ENCODE data around the gene MAML2. TPM values are rescaled to one million over a fixed set of nuclear protein-coding genes. Genes with fewer than 3 reads are reported as not detected.
"Not testable (repeated sequence)": the region's sequence is repeated elsewhere in the genome, so short reads cannot be mapped to it uniquely, and the experiment has no call there.

The MAML2 gene
- total RNA-seq, 1 donor from 2014 or later, result 4.5 TPM

DNA sequence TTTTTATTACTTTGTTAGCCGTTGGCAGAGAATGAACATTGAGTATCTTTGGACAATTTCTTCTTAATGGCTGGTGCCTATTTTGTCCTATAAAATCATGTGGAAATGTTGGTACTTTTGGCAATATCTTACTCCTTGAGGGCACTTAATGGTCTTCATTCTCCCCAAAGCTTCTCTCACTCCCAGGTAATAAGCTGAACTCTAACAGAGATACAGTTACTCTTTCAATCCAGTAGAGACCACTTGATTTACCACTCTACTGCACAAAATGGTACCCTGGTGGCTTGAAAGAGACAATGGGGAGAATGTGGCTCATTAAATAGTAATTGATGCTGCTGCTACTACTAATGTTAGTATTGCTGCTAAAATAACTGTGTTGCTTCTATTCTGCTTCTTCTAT is 53.0 kb downstream of the MAML2 start:
- no peak for ATAC-seq

DNA sequence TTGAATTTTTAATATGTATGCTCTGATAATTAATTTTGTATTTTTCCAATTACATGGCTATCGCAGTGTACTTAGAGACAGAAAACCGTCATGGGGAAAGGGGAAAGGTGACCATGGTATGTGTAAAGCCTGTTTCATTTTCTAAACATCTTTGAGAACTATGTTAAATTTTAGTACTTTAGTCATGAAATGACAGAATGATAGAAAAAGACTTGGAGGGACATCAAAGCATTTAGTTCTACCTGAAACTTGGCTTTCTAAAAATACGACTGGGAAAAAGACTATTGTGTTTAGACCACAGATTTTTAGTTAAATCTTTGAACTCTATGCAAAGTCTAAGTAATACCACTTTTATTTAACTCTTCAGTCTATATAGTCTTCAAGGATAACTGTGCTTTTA is 54.1 kb downstream of the MAML2 start:
- ATAC-seq, result no peak

DNA sequence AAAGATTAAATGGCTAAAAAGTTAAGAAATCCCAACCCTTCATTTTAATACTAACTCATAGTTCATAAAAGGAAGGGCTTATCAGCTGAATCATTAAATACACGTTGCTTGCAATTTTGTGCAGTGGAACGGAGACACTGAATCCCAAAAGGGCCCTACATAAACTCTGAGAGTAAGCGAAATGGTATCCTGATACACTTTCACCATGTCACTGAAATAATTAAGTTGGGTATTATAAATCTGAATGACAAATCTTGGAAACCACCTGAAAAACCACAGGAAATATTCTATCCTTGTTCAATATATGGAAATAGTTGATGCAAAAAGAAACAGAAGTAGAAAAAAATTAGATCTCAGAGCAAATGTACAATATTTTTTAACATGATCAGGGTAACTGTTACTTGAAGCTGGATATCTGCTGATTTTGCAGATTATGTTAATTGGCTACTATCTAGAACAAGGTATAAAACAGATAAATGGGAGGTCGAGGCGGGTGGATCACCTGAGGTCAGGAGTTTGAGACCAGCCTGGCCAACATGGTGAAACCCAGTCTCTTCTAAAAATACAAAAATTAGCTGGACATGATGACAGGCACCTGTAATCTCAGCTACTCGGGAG is 55.1 kb downstream of the MAML2 start:
- no peak for ATAC-seq

DNA sequence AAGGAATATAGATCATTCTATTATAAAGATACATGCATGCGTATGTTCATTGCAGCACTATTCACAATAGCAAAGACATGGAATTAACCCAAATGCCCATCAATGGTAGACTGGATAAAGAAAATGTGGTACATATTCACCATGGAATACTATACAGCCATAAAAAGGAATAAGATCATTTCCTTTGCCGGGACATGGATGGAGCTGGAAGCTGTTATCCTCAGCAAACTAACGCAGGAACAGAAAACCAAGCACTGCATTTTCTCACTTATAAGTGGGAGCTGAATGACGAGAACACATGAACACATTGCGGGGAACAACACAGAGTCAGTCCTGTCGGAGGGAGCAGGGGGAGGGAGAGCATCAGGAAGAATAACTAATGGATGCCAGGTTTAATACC is 57.0 kb downstream of the MAML2 start:
- not testable (repeated sequence) for ATAC-seq

DNA sequence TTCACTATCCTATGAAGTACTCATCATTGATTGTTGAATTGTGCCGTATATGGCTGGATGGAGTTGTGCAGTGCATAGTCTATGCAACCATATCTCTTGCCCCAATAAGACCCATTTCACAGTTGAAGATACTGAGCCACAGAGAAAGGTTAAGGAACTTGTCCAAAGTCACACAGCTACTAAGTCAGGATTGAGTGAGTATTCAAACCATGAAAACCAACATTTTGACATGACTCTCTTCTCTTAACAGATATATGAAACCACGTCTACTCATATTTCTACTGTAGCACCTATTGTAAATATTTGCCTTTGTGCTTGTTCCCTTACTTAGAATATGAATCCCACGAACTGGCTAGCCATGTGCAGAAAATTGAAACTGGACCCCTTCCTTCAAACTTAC is 58.1 kb downstream of the MAML2 start:
- ATAC-seq, result no peak

DNA sequence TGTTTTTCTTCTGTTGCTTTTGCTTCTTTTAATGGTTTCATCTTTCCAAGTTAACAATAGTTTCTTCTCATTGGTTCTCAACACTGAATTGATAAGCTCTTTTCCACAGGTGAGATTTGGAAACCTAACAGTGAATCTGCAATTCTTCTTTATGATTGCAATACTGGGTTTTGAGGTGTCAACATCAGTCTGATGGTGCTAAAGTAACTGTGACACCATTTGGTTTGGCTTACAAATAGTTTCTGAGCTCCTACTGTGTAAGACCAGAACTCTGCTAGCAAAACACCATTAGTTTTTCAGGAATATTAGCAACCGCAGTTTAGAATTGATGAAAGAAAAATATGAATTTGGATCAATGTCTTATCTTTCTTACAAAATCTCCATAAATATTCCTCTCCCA is 58.6 kb downstream of the MAML2 start:
- ATAC-seq, result no peak

DNA sequence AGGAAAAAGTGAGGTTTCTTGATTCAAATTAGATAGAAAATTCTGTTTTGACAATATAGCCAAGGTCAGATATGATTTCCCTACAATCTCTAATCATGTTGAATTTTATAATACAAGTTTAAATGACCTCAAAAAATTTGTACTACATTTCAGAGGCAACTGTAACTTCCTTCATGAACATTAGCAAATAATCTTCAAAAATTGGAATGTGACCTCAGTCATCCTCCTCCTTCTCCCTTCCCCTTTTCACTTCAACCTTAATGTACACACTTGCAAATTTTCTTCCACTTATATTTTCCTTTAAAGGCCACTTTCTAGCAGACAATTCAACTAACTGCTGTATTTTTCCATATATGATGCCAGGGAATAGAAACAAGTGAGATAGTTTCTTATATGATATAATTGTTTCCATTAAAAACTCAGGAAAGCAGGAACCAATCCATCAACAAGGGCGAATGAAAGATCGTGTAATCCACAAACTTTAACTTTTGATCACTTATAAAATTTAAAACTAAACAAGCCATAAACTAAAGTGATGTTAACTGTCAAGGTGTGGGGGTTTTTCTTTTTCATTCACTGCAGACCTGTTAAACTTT is 60.3 kb downstream of the MAML2 start:
- ATAC-seq, result no peak

DNA sequence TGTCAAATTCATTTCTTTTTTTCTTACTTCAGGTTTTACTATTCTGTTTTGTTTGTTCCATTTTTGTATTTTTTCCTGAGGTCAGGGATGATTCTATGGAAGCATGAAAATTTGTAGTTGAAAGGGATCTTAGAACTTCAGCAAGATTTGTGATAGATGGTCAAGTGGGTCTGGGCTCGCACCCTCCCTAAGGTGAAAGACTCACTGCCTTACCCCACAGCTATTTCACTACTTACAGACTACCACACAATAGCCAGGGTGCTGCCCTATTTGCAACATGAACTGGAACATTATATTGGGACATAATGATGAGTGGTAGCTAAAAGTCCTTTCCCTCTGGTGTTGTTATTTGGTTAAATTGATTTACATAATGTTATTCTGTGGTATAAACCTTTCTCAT is 62.6 kb downstream of the MAML2 start:
- no peak for ATAC-seq

DNA sequence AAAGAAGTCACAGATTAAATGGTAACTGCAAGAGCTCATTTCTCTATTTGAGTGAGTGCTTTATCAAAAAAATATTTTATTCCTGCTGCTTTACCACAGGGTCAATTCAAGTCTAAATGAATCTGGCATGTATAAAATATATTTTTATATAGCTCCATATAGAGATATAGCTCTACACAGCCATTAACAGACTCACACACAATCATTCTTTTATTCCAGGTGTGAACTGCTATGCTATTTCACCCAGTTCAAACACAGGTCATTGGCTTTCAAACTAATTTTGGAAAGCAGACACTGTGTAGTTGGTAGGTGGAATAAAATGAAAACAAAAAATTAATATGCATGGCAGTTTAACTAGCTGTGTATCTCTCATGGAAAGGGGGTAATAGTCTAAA is 63.1 kb downstream of the MAML2 start:
- ATAC-seq, result no peak

DNA sequence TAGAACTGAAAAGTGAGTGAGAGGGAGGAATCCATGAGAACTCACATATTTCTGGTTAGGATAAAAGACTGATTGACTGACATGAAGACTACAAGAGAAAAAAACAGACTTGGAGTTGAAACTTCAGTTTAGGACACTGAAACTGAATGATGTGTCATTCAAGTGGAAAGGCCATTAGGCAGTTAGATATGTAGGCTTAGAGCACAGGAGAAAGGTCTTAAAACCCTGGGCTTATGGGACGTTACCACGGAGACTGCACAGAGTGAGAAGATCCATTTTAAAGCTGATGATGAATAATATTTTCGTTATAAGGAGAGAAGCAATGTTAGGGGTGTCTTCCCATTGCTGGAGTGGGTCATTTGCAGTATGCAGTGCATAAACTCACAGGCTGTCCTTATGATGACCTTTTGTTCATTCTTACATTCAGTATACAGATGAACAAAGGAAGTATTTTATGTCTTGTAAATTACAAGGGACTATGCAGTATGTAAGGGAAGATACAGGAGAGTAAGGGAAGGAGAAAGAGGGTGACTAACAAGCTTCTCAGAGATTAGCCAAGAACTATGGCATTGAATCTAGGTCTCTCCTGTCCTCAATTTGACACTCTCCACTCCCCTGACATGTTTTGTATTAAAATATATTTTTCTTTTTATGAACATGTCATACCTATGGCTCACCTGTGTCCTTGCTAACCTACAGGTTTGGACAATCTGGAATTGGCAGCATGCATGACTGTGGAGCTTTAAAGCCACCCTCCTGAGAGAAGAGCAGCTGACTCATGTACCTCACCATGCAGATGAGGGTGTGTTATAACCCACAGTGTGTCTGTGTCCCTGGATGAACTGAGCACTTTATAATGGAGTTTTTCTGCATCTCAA is 63.7 kb downstream of the MAML2 start:
- peak; percentile 98 for ATAC-seq

DNA sequence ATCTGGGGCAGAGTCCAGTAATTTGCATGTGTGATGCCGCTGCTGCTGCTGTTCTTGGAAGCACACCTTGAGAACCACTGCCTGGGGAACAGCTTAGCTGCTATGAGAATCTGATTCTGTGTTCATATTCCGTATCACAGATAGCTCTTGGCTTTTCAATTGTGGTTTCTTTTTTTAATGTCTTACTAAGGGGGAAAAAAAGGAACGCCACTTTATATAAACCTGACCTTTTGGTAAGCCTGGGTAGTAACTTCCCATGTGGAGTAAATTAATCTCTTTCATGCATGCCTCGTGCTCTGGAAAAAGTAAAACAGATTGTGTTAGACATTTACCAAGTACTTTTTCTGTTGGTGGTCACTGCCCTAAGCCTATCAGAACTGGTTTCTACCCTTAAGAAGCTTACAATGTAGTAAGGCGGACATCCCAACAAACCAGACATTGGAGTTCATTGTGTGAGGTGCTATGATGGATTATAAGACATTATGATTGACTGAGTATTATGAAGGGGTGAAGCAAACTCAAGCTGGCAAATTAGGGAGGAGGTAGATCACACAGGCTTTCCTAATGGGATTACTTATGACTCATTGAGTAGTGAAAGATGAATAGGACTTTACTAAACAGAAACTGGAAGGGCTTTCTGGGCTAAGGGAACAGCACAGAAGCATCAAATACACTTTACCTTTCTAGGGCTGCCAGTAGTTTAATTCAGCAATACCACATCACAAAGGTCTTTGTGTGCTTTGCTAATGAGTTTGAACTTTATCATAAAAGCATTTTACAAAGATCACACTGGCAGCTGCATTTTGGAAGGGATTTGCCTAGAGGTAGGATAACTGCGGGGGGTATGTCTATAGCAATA is 64.7 kb downstream of the MAML2 start:
- peak; percentile 82 for ATAC-seq

DNA sequence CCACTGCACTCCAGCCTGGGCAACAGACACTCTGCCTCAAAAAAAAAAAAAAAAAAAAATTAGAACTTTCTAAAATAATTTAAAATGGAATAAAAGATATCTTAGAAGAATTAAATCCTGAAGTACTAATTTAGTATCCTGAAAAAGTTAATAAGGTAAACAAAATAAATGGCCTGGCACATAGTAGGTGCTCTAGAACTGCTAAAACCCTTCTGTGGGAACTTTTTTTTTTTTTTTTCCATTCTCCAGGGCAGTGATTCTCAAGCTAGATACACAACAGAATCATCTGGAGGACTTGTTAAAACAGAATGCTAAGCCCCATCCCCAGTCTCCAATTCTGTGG is 65.3 kb downstream of the MAML2 start:
- ATAC-seq, result no peak

DNA sequence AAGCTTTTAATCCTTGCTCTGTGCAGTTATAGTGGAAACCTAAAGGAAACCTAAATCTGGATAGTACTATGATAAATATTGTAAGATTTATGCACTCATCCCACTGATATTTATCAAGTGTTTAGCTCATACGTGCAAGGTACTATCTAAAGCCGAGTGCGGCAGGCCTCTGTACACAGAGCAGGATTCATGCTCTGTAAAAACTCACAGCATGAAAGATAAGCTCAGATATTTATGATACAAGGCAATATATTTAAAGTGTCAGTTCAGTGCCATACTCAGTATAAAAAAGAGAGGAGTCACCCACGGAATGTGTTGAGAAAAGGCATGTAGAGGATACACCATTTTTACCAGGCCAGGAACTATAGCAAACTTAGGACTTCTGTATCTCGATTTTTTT is 66.2 kb downstream of the MAML2 start:
- ATAC-seq, result no peak

DNA sequence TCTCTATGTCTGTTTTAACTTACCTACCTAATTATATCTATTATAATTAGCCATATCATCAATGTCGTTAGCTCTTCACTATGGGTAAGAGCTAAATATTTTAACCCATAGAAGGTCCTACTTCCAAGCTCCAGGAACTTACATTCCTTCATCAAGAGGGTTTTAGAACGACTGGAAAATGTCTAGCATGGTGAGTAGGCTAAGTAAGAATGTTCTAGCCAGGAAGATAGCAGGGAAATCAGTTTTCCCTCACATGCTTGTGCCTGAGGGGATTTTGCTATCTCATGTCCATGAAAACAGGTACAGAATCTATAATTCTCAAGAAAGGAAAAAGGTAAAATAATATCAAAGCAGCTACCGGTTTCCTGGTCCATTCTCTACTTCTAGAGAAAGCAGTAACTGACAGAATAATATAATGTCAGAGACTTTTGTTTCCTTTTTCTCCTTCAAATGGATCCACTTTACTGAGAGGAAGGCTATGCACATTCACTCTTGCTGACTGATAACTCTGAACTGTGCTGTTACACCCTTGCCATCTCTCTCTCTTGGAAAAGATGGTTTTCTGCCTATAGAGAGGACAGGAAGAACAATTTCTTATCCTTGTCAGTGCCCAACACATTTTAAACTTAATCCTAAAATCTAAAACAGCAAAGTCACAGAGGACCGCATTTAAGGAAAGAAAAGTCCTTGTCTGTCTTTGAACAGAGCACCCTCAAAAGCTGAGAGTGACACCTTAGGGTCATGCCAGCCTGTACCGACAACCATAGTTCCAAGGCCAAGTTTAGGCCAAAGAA is 67.0 kb downstream of the MAML2 start:
- no peak for ATAC-seq

DNA sequence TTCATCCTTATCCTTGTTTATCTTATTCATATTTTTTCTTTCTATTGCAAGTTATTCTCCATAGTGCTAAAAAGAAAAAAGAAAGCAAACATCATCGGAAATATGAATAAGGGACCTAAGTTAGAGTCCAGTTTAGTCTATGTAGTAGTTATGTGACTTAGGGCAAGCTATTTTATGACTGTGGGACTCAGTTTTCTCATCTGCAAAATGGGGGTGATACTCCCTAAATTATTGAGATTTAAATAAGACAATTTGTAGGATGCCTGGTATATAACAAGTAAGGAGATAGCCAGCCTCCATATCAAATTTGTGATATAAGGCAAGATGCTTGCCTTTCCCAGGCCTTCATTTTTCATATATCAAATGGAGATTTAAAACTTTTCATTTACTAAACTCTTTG is 69.5 kb downstream of the MAML2 start:
- ATAC-seq, result no peak

DNA sequence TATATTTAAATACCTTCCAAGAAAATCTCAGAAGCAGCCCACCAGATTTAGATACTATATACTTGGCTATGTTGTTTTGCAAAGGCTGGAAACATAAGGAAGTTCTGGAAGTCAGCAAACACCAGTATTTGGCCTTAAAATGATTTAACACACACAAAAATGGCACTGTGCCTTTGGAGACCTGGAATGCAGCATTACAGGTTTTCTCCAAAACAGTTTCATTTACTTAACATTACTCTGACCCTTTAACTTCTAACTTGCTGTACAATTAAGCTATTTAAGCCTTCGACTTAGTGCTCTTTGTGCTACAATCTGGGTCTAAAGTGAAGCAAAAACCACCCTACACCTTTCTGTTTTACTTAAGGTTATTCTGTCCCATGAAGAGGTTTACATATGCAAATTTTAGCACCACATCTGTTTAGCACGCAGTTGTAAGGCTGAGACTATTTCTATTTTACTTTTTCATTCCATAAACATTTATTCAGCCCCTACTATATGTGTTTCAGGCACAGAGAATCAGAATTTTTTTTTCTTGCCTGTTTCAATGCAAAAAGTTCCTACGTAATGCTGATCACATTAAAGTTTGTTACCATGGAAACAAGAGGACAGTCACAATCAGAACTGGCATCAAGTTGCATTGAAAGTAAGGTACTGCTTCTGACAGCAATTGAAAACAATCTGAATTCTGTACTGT is 70.3 kb downstream of the MAML2 start:
- ATAC-seq, result peak; percentile 93

DNA sequence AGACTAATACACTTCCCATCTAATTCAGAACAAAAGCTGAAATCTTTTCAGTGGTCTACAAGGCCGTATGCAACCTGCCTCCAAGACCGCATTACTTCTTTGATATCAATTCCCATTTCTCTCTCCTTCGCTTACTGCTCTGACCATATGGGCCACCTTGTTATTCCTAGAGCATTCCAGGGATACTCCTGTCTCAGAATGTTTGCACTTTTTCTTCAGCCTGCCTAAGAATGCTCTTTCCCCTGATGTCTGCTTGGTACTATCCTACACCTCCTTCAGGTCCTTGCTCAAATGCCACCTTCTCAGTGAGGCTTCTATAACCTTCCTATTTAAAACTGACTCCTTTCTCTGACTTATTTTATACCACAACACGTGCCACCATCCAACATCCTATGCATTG is 71.2 kb downstream of the MAML2 start:
- no peak for ATAC-seq

DNA sequence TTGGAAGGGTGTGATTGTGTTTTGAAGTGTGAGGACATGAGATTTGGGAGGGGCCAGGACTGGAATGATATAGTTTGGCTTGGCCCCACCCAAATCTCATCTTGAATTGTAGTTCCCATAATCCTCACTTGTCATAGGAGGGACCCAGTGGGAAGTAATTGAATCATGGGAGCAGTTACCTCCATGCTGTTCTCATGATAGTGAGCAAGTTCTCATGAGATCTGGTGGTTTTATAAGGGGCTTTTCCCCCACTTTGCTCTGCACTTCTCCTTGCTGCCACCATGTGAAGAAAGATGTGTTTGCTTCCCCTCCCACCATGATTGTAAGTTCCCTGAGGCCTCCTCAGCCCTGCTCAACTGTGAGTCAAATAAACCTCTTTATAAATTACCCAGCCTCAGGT is 71.6 kb downstream of the MAML2 start:
- not testable (repeated sequence) for ATAC-seq

DNA sequence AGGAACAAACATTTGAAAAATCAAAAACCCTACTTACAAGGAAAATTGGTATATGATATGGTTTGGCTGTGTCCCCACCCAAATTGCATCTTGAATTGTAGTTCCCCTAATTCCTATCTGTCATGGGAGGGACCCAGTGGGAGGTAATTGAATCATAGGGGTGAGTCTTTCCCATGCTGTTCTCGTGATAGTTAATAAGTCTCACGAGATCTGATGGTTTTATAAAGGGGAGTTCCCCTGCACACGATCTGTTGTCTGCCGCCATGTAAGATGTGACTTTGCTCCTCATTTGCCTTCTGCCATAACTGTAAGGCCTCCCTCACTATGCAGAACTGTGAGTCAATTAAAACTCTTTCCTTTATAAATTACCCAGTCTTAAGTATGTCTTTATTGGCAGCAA is 74.5 kb downstream of the MAML2 start:
- not testable (repeated sequence) for ATAC-seq

DNA sequence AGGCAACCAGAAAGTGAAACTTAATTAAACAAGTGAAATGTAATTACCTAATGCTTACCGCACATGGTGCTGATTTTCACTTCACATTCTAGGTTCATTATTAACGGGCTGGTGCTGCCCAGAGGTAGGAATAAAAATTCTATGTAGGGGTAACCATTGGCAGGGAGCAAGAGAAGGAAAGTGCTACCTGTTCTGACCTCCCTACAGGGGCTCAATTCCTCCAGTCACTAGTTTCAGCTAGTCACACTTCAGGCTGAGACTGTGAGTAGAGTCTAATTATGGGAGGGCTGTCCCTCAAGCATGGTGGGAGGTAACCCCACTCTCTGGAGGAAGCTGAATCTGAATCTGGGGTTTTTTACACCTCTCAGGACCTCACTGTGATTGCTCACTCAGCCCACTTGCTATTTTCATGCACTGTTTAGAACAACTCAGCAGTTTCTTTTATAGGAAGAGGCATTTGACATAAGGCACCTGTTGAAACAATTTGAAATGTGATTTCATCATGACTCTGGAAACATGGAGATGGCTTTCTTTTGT is 75.4 kb downstream of the MAML2 start:
- ATAC-seq, result peak; percentile 42

DNA sequence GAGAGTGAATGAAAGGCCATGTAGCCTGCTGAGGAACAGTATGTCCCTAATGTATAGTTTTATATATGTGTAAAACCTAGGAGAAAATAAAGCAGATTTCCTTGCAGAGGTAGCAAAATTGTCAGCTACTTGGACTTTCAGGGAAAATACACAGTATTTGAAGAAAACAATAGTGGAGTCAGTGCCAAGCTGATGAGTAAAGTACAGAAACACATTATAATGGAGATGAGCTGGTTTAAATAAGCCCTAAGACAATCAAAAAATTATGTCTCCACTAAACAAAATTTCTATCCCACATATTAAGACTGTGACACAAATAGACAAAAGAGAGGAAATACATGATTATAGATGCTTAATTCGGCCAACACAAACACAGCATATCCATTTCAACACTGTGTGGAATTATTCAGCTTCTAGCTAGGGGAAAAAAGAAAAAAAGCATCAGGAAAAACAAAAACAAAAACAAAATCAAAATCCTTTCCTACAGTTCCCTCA is 75.9 kb downstream of the MAML2 start:
- no peak for ATAC-seq

Measured in esophagus mucosa (tissue), 1 donor.